Neuronal stem cell (in vitro differentiated cells): ENCODE data around the gene CHGA.

Experiments
- DNase-seq: peaks from one replicate; pipeline ENCODE4 v3.0.0-alpha.2; 2013; ENCODE audit warnings: low spot score
- H2AFZ ChIP-seq: one replicate; pipeline ENCODE4 v1.6.1; 2013; ENCODE audit warnings: mild to moderate bottlenecking, low read length, inconsistent platforms
- H2AK5ac ChIP-seq: 2 replicates; pipeline ENCODE4 v1.6.1; 2013; ENCODE audit warnings: low read depth, mild to moderate bottlenecking, inconsistent platforms, low read length, moderate library complexity, mixed read lengths
- H2BK120ac ChIP-seq: 2 replicates; pipeline ENCODE4 v1.6.1; 2013; ENCODE audit warnings: low read depth, mild to moderate bottlenecking, inconsistent platforms, low read length, moderate library complexity, mixed read lengths
- H2BK12ac ChIP-seq: one replicate; pipeline ENCODE4 v1.6.1; 2013; ENCODE audit warnings: low read length, inconsistent platforms
- H2BK15ac ChIP-seq: 2 replicates; pipeline ENCODE4 v1.6.1; 2013; ENCODE audit warnings: mild to moderate bottlenecking, low read length, inconsistent platforms, mixed read lengths
- H2BK5ac ChIP-seq: one replicate; pipeline ENCODE4 v1.6.1; 2013; ENCODE audit warnings: inconsistent platforms, mild to moderate bottlenecking, low read length, moderate library complexity
- H3K14ac ChIP-seq: one replicate; pipeline ENCODE4 v1.6.1; 2013; ENCODE audit warnings: low read length, inconsistent platforms
- H3K18ac ChIP-seq: 2 replicates; pipeline ENCODE4 v1.6.1; 2013; ENCODE audit warnings: low read length, inconsistent platforms
- H3K23ac ChIP-seq: 2 replicates; pipeline ENCODE4 v1.6.1; 2013; ENCODE audit warnings: low read depth, mild to moderate bottlenecking, mixed read lengths, low read length, inconsistent platforms; ENCODE audit not compliant: poor library complexity
- H3K27ac ChIP-seq: replicated peaks from 3 replicates; pipeline ENCODE4 v1.5.1; 2013; ENCODE audit warnings: low read length, inconsistent platforms
- H3K27me3 ChIP-seq, 3 experiments: 2 replicates each; pipeline ENCODE4 v1.6.1; 2013; ENCODE audit warnings: low read length in 3 of 3, mild to moderate bottlenecking in 2 of 3, inconsistent platforms in 1 of 3, low read depth in 1 of 3, mixed read lengths in 1 of 3, moderate library complexity in 1 of 3; ENCODE audit not compliant: control insufficient read depth in 3 of 3, insufficient read depth in 3 of 3
- H3K36me3 ChIP-seq, 2 donors: replicated peaks in 1 of 2; 2 replicates each; pipeline ENCODE4 v1.6.1; 2013; ENCODE audit warnings: low read length in 2 of 2; ENCODE audit not compliant: control insufficient read depth in 2 of 2, insufficient read depth in 2 of 2
- H3K4ac ChIP-seq: 2 replicates; pipeline ENCODE4 v1.6.1; 2013; ENCODE audit warnings: inconsistent platforms, mild to moderate bottlenecking, low read length, moderate library complexity
- H3K4me1 ChIP-seq, 2 donors: 1 replicate in 1 of 2; 2 replicates in 1 of 2; pipeline ENCODE4 v1.6.1; 2013; ENCODE audit warnings: low read length in 2 of 2, low read depth in 1 of 2; ENCODE audit not compliant: control insufficient read depth in 2 of 2, insufficient read depth in 1 of 2
- H3K4me2 ChIP-seq: one replicate; pipeline ENCODE4 v1.6.1; 2013; ENCODE audit warnings: mild to moderate bottlenecking, low read length, inconsistent platforms; ENCODE audit not compliant: insufficient read depth, poor library complexity, severe bottlenecking
- H3K4me3 ChIP-seq, 2 donors: 2 replicates each; pipeline ENCODE4 v1.5.1; 2013; ENCODE audit warnings: low read length in 2 of 2, mild to moderate bottlenecking in 2 of 2, inconsistent platforms in 1 of 2, moderate library complexity in 1 of 2
- H3K79me1 ChIP-seq: one replicate; pipeline ENCODE4 v1.6.1; 2013; ENCODE audit warnings: low read depth, mild to moderate bottlenecking, inconsistent platforms, low read length, moderate library complexity
- H3K9ac ChIP-seq: one replicate; pipeline ENCODE4 v1.6.1; 2013; ENCODE audit warnings: mild to moderate bottlenecking, low read depth, low read length, inconsistent platforms; ENCODE audit not compliant: poor library complexity
- H3K9me3 ChIP-seq, 2 donors: replicated peaks in 1 of 2; 2 replicates each; pipeline versions ENCODE3 to v1.6.1; 2013; ENCODE audit warnings: low read length in 2 of 2, mild to moderate bottlenecking in 2 of 2, inconsistent platforms in 1 of 2, low read depth in 1 of 2, mixed read lengths in 1 of 2, moderate library complexity in 1 of 2; ENCODE audit not compliant: control insufficient read depth in 2 of 2, insufficient read depth in 1 of 2
- H4K8ac ChIP-seq: one replicate; pipeline ENCODE4 v1.6.1; 2013; ENCODE audit warnings: low read depth, mild to moderate bottlenecking, inconsistent platforms, low read length, moderate library complexity
- H4K91ac ChIP-seq: one replicate; pipeline ENCODE4 v1.6.1; 2013; ENCODE audit warnings: low read length, low read depth, mild to moderate bottlenecking, inconsistent platforms; ENCODE audit not compliant: poor library complexity
- WGBS, 2 donors: extraction: QIAGEN DNeasy Blood & Tissue Kit; methylation state at CpG; one replicate each; pipeline ENCODE4 v1.1.7; 2013; ENCODE audit warnings: missing lambda C conversion rate in 2 of 2, mixed read lengths in 1 of 2; ENCODE audit not compliant: insufficient read length in 2 of 2, insufficient replicate concordance in 1 of 2; ENCODE audit errors: extremely low coverage in 2 of 2; 5-methylcytosine and 5-hydroxymethylcytosine counted together

Gene CHGA

DNA sequence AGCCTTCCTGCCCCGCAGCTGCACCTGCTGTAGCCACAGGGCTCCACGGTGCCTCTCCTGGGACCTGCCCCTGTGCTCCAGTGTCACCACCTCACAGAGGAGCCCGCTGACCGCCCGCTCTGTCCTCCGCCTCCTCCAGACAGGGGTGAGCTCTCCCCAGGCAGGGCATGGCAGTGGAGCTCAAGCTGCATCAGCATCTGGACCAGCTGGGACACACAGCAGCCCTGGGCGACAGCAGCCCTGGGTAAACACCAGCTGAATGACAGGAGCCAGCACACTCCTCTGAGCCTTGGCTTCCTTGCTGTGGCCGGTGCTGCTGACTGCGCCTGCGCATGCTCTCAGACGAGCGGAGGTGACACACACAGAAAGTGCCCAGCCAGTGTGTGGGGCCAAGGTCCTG is 22.0 kb downstream of the CHGA start:
- H3K18ac ChIP-seq: peak overlapping the region; percentile 51
- H3K4me3 ChIP-seq: no peak overlapping the region
- H4K91ac ChIP-seq: no peak overlapping the region
- no peak overlapping the region for H2AFZ ChIP-seq
- H3K4me1 ChIP-seq: no peaks in the 10 kb centered on the region
- H3K36me3 ChIP-seq: no peaks in the 10 kb centered on the region
- no peaks in the 10 kb centered on the region for H3K27me3 ChIP-seq
- WGBS, 2 donors: no CpG with 5 or more reads among the region's 12 CpGs
- peak overlapping the region; percentile 95 for H3K23ac ChIP-seq
- DNase-seq: no peak
- H3K14ac ChIP-seq: peak overlapping the region; percentile 10
- peak overlapping the region; percentile 36 for H3K9ac ChIP-seq
- H3K4me2 ChIP-seq: no peak overlapping the region
- H2AK5ac ChIP-seq: no peak overlapping the region
- H2BK5ac ChIP-seq: no peak overlapping the region
- no peak overlapping the region for H2BK15ac ChIP-seq
- H3K4ac ChIP-seq: no peak overlapping the region
- peak overlapping the region; percentile 36 for H2BK120ac ChIP-seq
- no peak overlapping the region for H3K27ac ChIP-seq
- H3K79me1 ChIP-seq: no peaks in the 10 kb centered on the region
- H3K9me3 ChIP-seq: no peaks in the 10 kb centered on the region
- H2BK12ac ChIP-seq: no peak overlapping the region
- peak overlapping the region; percentile 25 for H4K8ac ChIP-seq

DNA sequence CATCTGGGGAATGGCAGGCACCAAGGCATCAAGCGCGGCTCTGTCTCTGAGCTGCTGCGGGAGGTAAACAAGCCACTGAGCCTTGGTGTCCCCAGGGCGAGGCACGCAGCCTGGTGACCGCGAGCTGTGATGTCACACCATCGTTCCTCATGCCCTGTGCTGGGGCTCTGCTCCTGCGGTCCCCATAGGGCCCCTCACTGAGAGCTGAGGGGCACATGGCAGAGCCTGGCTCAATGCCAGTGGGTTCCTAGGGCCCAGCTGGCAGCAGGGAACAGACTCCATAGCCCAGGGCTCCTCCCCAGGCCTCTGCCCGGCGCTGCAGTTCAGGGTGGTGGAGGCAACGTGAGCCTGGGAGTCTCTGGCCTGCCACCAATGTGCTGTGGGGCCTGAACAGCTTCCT is 22.6 kb downstream of the CHGA start:
- H3K79me1 ChIP-seq: no peaks in the 10 kb centered on the region
- H3K4me3 ChIP-seq: no peak overlapping the region
- H3K9me3 ChIP-seq: no peaks in the 10 kb centered on the region
- H2BK120ac ChIP-seq: no peak overlapping the region
- H2BK15ac ChIP-seq: no peak overlapping the region
- no peaks in the 10 kb centered on the region for H3K4me1 ChIP-seq
- H3K36me3 ChIP-seq: peaks cover 0 to 3% of the 10 kb centered on the region in 2 donors
- no peaks in the 10 kb centered on the region for H3K27me3 ChIP-seq
- H4K91ac ChIP-seq: no peak overlapping the region
- no peak overlapping the region for H3K4ac ChIP-seq
- no peak overlapping the region for H3K18ac ChIP-seq
- WGBS, 2 donors: no CpG with 5 or more reads among the region's 12 CpGs
- DNase-seq: no peak
- H2AK5ac ChIP-seq: no peak overlapping the region
- H3K27ac ChIP-seq: no peak overlapping the region
- H3K14ac ChIP-seq: no peak overlapping the region
- peak overlapping the region; percentile 74 for H4K8ac ChIP-seq
- no peak overlapping the region for H3K9ac ChIP-seq
- H2AFZ ChIP-seq: no peak overlapping the region
- no peak overlapping the region for H2BK12ac ChIP-seq
- no peak overlapping the region for H2BK5ac ChIP-seq
- no peak overlapping the region for H3K4me2 ChIP-seq
- peak overlapping the region; percentile 95 for H3K23ac ChIP-seq

DNA sequence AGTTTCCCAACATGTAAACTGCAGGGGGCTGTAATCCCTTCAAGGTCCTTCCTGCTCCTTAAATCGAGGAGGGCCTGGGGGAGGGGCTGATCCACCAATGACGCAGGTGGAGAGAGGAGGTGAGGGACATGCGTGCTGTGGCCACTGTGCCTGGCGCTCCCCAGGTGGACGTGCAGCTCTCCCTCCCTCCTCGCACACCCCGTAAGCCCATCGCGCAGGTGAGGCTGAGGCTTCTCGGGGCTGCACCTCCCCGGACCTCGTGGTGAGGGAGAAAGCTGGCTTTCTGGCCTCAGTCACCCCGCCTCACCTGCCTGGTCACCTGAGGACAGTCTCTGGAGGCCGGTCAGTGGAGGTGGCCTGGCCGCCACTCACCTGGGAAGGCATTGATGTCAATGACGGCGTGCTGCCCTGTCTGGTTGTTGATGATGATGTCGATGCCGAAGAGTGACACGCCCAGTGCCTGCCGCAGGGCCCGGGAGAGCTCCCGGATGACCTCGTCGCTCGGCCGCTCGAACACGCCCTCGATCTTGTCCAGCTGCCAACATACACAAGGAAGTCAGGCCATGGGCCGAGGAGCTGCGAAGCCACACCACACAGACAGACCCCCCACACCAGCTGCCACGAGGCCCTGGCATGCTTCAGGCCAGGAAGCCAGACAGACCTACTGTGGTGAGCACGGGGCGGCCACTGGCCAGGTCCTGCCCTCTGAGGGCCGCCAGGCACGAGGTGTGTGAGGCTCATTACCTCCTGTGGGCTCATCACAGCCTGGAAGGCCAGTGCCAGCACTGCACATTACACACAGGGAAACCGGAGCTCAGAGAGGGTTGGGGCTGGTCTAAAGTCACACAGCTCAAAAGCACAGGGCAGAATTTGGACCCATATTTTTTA is 23.3 kb downstream of the CHGA start:
- no peak overlapping the region for H2BK120ac ChIP-seq
- no peaks in the 10 kb centered on the region for H3K27me3 ChIP-seq
- no peak overlapping the region for H2BK5ac ChIP-seq
- no peak overlapping the region for H3K27ac ChIP-seq
- H2AFZ ChIP-seq: no peak overlapping the region
- H3K9ac ChIP-seq: peak overlapping the region; percentile 13
- no peak overlapping the region for H4K91ac ChIP-seq
- H3K4me3 ChIP-seq: no peak overlapping the region
- DNase-seq: no peak
- peaks cover 0 to 5% of the 10 kb centered on the region in 2 donors for H3K36me3 ChIP-seq
- no peaks in the 10 kb centered on the region for H3K9me3 ChIP-seq
- peak overlapping the region; percentile 40 for H3K23ac ChIP-seq
- peak overlapping the region; percentile 76 for H3K14ac ChIP-seq
- H3K4ac ChIP-seq: no peak overlapping the region
- H2BK12ac ChIP-seq: peak overlapping the region; percentile 42
- peak overlapping the region; percentile 61 for H3K18ac ChIP-seq
- no peak overlapping the region for H2BK15ac ChIP-seq
- no peak overlapping the region for H3K4me2 ChIP-seq
- H2AK5ac ChIP-seq: no peak overlapping the region
- H4K8ac ChIP-seq: peak overlapping the region; percentile 74
- H3K79me1 ChIP-seq: no peaks in the 10 kb centered on the region
- no peaks in the 10 kb centered on the region for H3K4me1 ChIP-seq
- no CpG with 5 or more reads among the region's 38 CpGs for WGBS, 2 donors

DNA sequence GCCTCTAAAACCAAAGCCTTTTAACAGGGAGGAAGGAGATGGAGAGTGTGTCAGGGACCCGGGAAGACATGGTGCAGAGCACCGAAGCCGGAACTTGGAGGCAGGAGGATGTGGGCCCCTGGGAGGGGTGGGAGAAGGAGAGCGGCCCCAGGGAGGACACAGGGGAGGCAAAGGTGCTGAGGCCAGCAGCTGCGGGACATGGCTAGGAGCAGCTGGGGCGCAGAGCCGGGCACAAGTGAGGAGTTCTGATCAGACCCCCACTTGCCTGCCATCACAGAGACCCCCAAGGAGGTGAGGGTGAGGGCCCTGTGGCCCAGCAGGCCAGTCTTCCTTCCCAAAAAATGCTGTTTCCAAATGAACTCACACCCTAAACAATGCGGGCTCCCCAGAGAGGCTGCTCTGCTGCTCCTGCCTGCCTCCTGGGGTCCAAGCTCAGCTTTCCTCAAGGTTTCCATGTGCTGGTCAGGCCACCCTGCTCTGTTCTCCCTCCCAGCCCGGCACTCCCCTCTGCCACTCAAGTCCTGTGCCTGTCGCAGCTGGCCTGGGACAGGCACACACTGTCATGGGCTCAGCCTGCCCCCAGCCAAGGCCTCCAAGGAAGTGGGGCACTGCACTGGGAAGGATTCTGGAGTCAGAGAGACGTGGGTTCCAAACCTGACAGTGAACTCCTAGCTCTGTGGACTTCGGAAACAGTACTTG is 24.0 kb downstream of the CHGA start:
- no peak overlapping the region for H2AK5ac ChIP-seq

More for the DNA sequence above, 24.0 kb downstream of the CHGA start:
- H3K27me3 ChIP-seq: no peaks in the 10 kb centered on the region
- H3K9ac ChIP-seq: no peak overlapping the region
- no peak overlapping the region for H3K14ac ChIP-seq
- H4K91ac ChIP-seq: no peak overlapping the region
- H2BK12ac ChIP-seq: no peak overlapping the region
- no peaks in the 10 kb centered on the region for H3K4me1 ChIP-seq
- no peak for DNase-seq
- no CpG with 5 or more reads among the region's 12 CpGs for WGBS, 2 donors
- H2BK15ac ChIP-seq: no peak overlapping the region
- no peak overlapping the region for H3K4me2 ChIP-seq
- no peak overlapping the region for H2AFZ ChIP-seq
- no peak overlapping the region for H2BK5ac ChIP-seq
- no peak overlapping the region for H4K8ac ChIP-seq
- H3K36me3 ChIP-seq: peaks cover 0 to 8% of the 10 kb centered on the region in 2 donors
- H3K79me1 ChIP-seq: no peaks in the 10 kb centered on the region
- no peak overlapping the region for H2BK120ac ChIP-seq
- no peak overlapping the region for H3K18ac ChIP-seq
- H3K27ac ChIP-seq: no peak overlapping the region
- H3K4ac ChIP-seq: no peak overlapping the region
- H3K23ac ChIP-seq: no peak overlapping the region
- H3K9me3 ChIP-seq: no peaks in the 10 kb centered on the region
- H3K4me3 ChIP-seq: no peak overlapping the region
